Smooth muscle cell (in vitro differentiated cells): Measurements from ENCODE around the gene SLC6A16. TPM values are rescaled to one million over a fixed set of nuclear protein-coding genes. Genes with fewer than 3 reads are reported as not detected.

Source experiments
- DNase-seq: peaks from one replicate; lab custom pipeline; 2025; ENCODE audit not compliant: unreplicated experiment; lab: John Stamatoyannopoulos, UW
- H2AFZ ChIP-seq: fragments of 200-600 bp; sonication (generic); 2 replicates; pipeline ENCODE4 v1.6.0; 2016; ENCODE audit warnings: antibody characterized with exemption, low read depth, mild to moderate bottlenecking
- H3F3A ChIP-seq: fragments of 200-600 bp; sonication (generic); 2 replicates; pipeline ENCODE4 v1.6.0; 2017; ENCODE audit warnings: antibody characterized with exemption, low read depth
- H3K27ac ChIP-seq: fragments of 200-600 bp; sonication (generic); 2 replicates; pipeline ENCODE4 v1.5.1; 2016; ENCODE audit warnings: low read depth, mild to moderate bottlenecking
- H3K27me3 ChIP-seq: fragments of 200-600 bp; sonication (generic); 2 replicates; pipeline ENCODE4 v1.6.1; 2016; ENCODE audit warnings: low read depth, mild to moderate bottlenecking
- H3K36me3 ChIP-seq: fragments of 200-600 bp; sonication (generic); 2 replicates; pipeline ENCODE4 v1.5.1; 2016; ENCODE audit warnings: low read depth
- H3K4me1 ChIP-seq: fragments of 200-600 bp; sonication (generic); 2 replicates; pipeline ENCODE4 v1.5.1; 2016; ENCODE audit warnings: low read depth
- H3K4me2 ChIP-seq: fragments of 200-600 bp; sonication (generic); 2 replicates; pipeline ENCODE4 v1.6.0; 2016; ENCODE audit warnings: mild to moderate bottlenecking
- H3K4me3 ChIP-seq: fragments of 200-600 bp; sonication (generic); 2 replicates; pipeline ENCODE4 v1.5.1; 2016; ENCODE audit warnings: mild to moderate bottlenecking
- H3K79me2 ChIP-seq: fragments of 200-600 bp; sonication (generic); 2 replicates; pipeline ENCODE4 v1.6.0; 2016; ENCODE audit warnings: low read depth, mild to moderate bottlenecking
- H3K9ac ChIP-seq: fragments of 200-600 bp; sonication (generic); 2 replicates; pipeline ENCODE4 v1.6.0; 2016; ENCODE audit warnings: low read depth
- H3K9me3 ChIP-seq: fragments of 200-600 bp; sonication (generic); replicated peaks from 2 replicates; pipeline ENCODE4 v1.5.1; 2016; ENCODE audit warnings: low read depth
- H4K20me1 ChIP-seq: fragments of 200-600 bp; sonication (generic); 2 replicates; pipeline ENCODE4 v1.6.0; 2016; ENCODE audit warnings: low read depth
- WGBS: methylation state at CpG from one replicate; pipeline ENCODE4 v1.1.7; 2016; ENCODE audit warnings: low lambda C conversion rate; 5-methylcytosine and 5-hydroxymethylcytosine counted together
- polyA plus RNA-seq: library from polyadenylated mRNA; unstranded; fragments of >200 nt; fragmentation: Nextera tagmentation; extraction: Ambion mirVana; gene quantifications from 2 replicates; pipeline ENCODE4 v1.2.1, GENCODE V29; 2016
- total RNA-seq: library from RNA; depleted of rRNA; stranded (reverse); fragments of >200 nt; gene quantifications from 2 replicates; pipeline ENCODE4 v1.2.3, GENCODE V29; 2014
- TF ChIP-seq, protein P1 (sequence below): fragments of 200-600 bp; sonication (generic); IDR thresholded peaks from 2 replicates; pipeline ENCODE4 v1.5.1; 2017; ENCODE audit warnings: borderline replicate concordance, mild to moderate bottlenecking, antibody characterized with exemption; ENCODE audit not compliant: insufficient read depth, poor library complexity, severe bottlenecking

The SLC6A16 gene
- total and polyA plus RNA-seq, 2 experiments from 2014 or later, result 1.4 to 2.3 TPM

- H3K4me3 ChIP-seq, result peak overlapping the region; percentile 76
- peak overlapping the region; percentile 96 for H3K9ac ChIP-seq
- no peaks in the 10 kb centered on the region for H3K9me3 ChIP-seq
- H3K4me1 ChIP-seq, result peaks cover 3% of the 10 kb centered on the region
- peaks cover 6% of the 10 kb centered on the region for H3F3A ChIP-seq
- H3K79me2 ChIP-seq, result peaks cover 39% of the 10 kb centered on the region
- DNase-seq, result peak; percentile 77
- peak overlapping the region; percentile 95 for H3K4me2 ChIP-seq
- H3K27me3 ChIP-seq, result no peaks in the 10 kb centered on the region
- peaks cover under 1% of the 10 kb centered on the region for H4K20me1 ChIP-seq
- peak overlapping the region; percentile 75 for H2AFZ ChIP-seq
- WGBS, result under 1% methylated on average over 14 of the region's 14 CpGs
- TF ChIP-seq, protein P1, sequence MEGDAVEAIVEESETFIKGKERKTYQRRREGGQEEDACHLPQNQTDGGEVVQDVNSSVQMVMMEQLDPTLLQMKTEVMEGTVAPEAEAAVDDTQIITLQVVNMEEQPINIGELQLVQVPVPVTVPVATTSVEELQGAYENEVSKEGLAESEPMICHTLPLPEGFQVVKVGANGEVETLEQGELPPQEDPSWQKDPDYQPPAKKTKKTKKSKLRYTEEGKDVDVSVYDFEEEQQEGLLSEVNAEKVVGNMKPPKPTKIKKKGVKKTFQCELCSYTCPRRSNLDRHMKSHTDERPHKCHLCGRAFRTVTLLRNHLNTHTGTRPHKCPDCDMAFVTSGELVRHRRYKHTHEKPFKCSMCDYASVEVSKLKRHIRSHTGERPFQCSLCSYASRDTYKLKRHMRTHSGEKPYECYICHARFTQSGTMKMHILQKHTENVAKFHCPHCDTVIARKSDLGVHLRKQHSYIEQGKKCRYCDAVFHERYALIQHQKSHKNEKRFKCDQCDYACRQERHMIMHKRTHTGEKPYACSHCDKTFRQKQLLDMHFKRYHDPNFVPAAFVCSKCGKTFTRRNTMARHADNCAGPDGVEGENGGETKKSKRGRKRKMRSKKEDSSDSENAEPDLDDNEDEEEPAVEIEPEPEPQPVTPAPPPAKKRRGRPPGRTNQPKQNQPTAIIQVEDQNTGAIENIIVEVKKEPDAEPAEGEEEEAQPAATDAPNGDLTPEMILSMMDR, result no peak
- peak overlapping the region; percentile 97 for H3K27ac ChIP-seq
- no peaks in the 10 kb centered on the region for H3K36me3 ChIP-seq
Measured at GRCh38 chr19:49362929-49363267, 37.9 kb upstream of the SLC6A16 start.

DNA sequence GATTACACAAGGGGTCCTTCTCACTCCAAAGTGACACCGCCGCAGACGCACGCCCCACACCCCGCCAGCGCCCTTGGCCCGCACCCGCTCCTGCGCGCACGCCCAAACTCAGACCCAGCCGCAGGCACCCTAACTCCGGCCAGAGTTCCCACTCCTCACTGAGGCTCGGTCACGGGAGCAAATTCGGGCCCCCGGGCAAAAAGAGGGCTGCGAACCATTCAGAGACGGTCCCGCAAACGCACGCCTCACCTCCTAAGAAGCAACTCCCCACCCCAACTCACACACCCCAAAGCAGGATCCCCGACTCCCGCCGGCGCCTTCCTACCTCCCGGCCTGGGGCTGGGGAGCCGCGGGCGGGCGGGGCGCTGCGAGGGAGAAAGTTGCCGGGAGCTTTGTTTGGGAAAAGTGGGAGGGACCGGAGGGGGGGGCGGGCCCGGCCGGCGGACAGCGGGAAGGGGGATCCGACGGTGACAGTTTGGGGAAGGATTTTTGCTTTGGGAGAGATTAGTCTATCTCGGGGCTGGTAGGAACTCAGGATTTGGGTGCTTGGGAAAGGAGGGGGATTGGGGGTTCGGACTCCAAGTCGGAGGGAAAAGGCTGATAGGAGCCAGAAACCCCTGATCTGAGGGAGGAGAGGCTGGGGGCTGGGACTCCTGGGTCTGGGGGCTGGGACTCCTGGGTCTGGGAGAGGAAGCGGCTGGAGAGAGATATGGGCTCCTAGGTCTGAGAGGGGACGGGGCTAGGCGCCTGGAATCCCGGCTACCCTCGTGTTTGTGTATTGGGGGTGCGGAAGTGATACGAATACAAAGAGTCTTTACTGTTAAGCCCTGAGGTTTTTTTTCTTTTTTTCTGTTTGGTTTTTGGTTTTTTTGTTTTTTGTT, 37.3 kb upstream of the SLC6A16 start, which contains the start of gene TEAD2:
TSS of gene TEAD2 (minus strand) at position 369 of the 881 bp plus-strand sequence. CDS start 2,341 bp downstream, outside the sequence.
- DNase-seq, result peak; percentile 59
- WGBS, result 2% methylated on average over 43 of the region's 52 CpGs
- Histone ChIP-seq H3F3A (peaks cover 6% of the 10 kb centered on the region), H2AFZ (peak within 1 kb of the TSS; percentile 75), H4K20me1 (peaks cover 6% of the 10 kb centered on the region), H3K4me3 (peak within 1 kb of the TSS; percentile 76), H3K27ac (peak within 1 kb of the TSS; percentile 97), H3K4me1 (peaks cover 3% of the 10 kb centered on the region), H3K36me3 (no peaks in the 10 kb centered on the region), H3K79me2 (peaks cover 41% of the 10 kb centered on the region), H3K27me3 (no peaks in the 10 kb centered on the region), H3K9ac (peak within 1 kb of the TSS; percentile 96), H3K4me2 (peak within 1 kb of the TSS; percentile 95), H3K9me3 (no peaks in the 10 kb centered on the region)
- TF ChIP-seq, protein P1, result no peak

DNA sequence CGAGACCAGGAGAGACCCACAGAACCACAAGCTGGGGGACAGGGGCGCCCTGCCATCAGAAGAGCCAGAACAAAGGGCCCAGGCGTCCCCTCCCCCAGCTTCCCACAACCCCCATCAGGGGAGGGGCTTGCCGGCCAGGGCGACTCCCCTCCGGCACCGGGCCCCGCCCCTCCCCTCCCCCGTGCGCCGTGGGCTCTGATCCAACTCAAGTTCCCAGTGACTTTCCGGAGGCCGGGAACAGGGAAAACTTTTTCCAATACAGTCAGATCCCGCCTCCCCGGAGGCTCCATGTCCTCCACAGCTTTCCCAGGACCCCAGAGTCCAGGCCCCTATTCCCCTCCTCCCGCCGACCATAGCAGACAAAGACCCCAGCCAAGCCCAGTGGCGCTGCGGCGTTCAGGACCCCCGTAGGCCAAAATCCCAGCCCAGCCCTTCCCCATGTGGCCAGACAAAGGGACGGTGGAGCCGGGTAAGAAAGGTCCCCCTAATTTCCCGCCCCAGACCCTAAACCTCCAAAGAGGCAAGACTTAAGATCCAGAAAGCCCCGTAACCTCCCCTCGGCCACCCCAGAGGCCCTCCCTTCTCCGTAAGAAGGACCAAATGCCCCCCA, 36.6 kb upstream of the SLC6A16 start:
- peak overlapping the region; percentile 11 for H2AFZ ChIP-seq
- WGBS, result 3% methylated on average over 14 of the region's 27 CpGs
- H3K4me2 ChIP-seq, result peak overlapping the region; percentile 95
- H4K20me1 ChIP-seq, result peaks cover 14% of the 10 kb centered on the region
- no peaks in the 10 kb centered on the region for H3K27me3 ChIP-seq
- peak overlapping the region; percentile 96 for H3K9ac ChIP-seq
- peak; percentile 70 for DNase-seq
- H3K36me3 ChIP-seq, result no peaks in the 10 kb centered on the region
- H3K79me2 ChIP-seq, result peaks cover 41% of the 10 kb centered on the region
- H3K9me3 ChIP-seq, result no peaks in the 10 kb centered on the region
- H3F3A ChIP-seq, result peaks cover 6% of the 10 kb centered on the region
- H3K27ac ChIP-seq, result peak overlapping the region; percentile 97
- TF ChIP-seq, protein P1, result no peak
- peaks cover 3% of the 10 kb centered on the region for H3K4me1 ChIP-seq
- H3K4me3 ChIP-seq, result peak overlapping the region; percentile 76
